SK-N-SH (cell line): ENCODE results near the gene CTAGE8. TPM values are rescaled to one million over a fixed set of nuclear protein-coding genes. Genes with fewer than 3 reads are reported as not detected.
"Not testable (repeated sequence)": the region's sequence is repeated elsewhere in the genome, so short reads cannot be mapped to it uniquely, and the experiment has no call there.

Experiments used
- CTCF ChIA-PET: fragments of 300-600, 350-600 bp; formaldehyde crosslinking; extraction: SDS; loops from one replicate; lab custom pipeline; 2021; lab: Yijun Ruan, JAX
- POLR2A ChIA-PET: fragments of 350-600 bp; sonication (Branson Sonifier 250); formaldehyde crosslinking; extraction: SDS; loops from one replicate; lab custom pipeline; 2020; ENCODE audit warnings: antibody characterized with exemption, inconsistent platforms; lab: Yijun Ruan, JAX
- DNase-seq: peaks from one replicate; pipeline ENCODE4 v3.0.0; 2012
- H2AFZ ChIP-seq: fragments of 200-600 bp; sonication (generic); 2 replicates; pipeline ENCODE4 v1.8.1; 2016; ENCODE audit warnings: antibody characterized with exemption, mild to moderate bottlenecking, low read depth
- H3F3A ChIP-seq: fragments of 200-600 bp; sonication (generic); replicated peaks from 2 replicates; pipeline ENCODE3; 2016; ENCODE audit warnings: antibody characterized with exemption, mild to moderate bottlenecking; ENCODE audit not compliant: insufficient read depth
- H3K27ac ChIP-seq, 2 experiments: fragments of 200-500 bp in 1 of 2; fragments of 200-600 bp in 1 of 2; sonication (Bioruptor generic) in 1 of 2; sonication (generic), shearing (Covaris generic) in 1 of 2; 2 replicates each; pipeline versions ENCODE4 v1.5.1 to v1.6.1; 2014 to 2016; ENCODE audit warnings: low read depth in 2 of 2, inconsistent platforms in 1 of 2, low read length in 1 of 2, mild to moderate bottlenecking in 1 of 2, mixed read lengths in 1 of 2
- H3K27me3 ChIP-seq: fragments of 200-600 bp; sonication (generic), shearing (Covaris generic); 2 replicates; pipeline ENCODE4 v1.6.1; 2016; ENCODE audit warnings: mixed run types; ENCODE audit not compliant: insufficient read depth
- H3K36me3 ChIP-seq, 2 experiments: fragments of 200-500 bp in 1 of 2; fragments of 200-600 bp in 1 of 2; sonication (Bioruptor generic) in 1 of 2; sonication (generic) in 1 of 2; replicated peaks in 1 of 2; 2 replicates each; pipeline versions ENCODE3 to v1.5.1; 2014 to 2016; ENCODE audit warnings: low read length in 1 of 2, mild to moderate bottlenecking in 1 of 2; ENCODE audit not compliant: insufficient read depth in 2 of 2, control insufficient read depth in 1 of 2
- H3K4me1 ChIP-seq, 2 experiments: fragments of 200-500 bp in 1 of 2; fragments of 200-600 bp in 1 of 2; sonication (Bioruptor generic) in 1 of 2; sonication (generic), shearing (Covaris generic) in 1 of 2; 2 replicates each; pipeline versions ENCODE4 v1.5.1 to v1.6.1; 2014 to 2016; ENCODE audit warnings: low read depth in 1 of 2, low read length in 1 of 2, mixed run types in 1 of 2; ENCODE audit not compliant: insufficient read depth in 2 of 2, control insufficient read depth in 1 of 2
- H3K4me2 ChIP-seq: fragments of 200-600 bp; sonication (generic), shearing (Covaris generic); 2 replicates; pipeline ENCODE4 v1.6.1; 2017; ENCODE audit warnings: mixed run types
- H3K4me3 ChIP-seq, 2 experiments: fragments of 200-500 bp in 1 of 2; fragments of 200-600 bp in 1 of 2; sonication (Bioruptor generic) in 1 of 2; sonication (generic), shearing (Covaris generic) in 1 of 2; 2 replicates each; pipeline versions ENCODE4 v1.5.1 to v1.8.1; 2014 to 2016; ENCODE audit warnings: low read depth in 2 of 2, inconsistent platforms in 1 of 2, low read length in 1 of 2, mild to moderate bottlenecking in 1 of 2, mixed read lengths in 1 of 2, moderate library complexity in 1 of 2
- H3K79me2 ChIP-seq: fragments of 200-600 bp; sonication (generic); 2 replicates; pipeline ENCODE4 v1.8.1; 2017; ENCODE audit warnings: mild to moderate bottlenecking; ENCODE audit not compliant: insufficient read depth
- H3K9ac ChIP-seq: fragments of 200-600 bp; sonication (generic); 2 replicates; pipeline ENCODE4 v1.6.1; 2017; ENCODE audit warnings: mixed run types
- H3K9me2 ChIP-seq: fragments of 200-600 bp; sonication (generic); 2 replicates; pipeline ENCODE4 v1.6.1; 2017; ENCODE audit warnings: mixed run types
- H3K9me3 ChIP-seq: fragments of 200-600 bp; sonication (generic); 2 replicates; pipeline ENCODE4 v1.6.1; 2017; ENCODE audit warnings: mixed run types, mild to moderate bottlenecking, moderate library complexity
- H4K20me1 ChIP-seq: fragments of 200-600 bp; sonication (generic); 2 replicates; pipeline ENCODE4 v1.6.1; 2017; ENCODE audit warnings: mild to moderate bottlenecking, mixed run types; ENCODE audit not compliant: insufficient read depth
- WGBS: methylation state at CpG from one replicate; pipeline ENCODE4 v1.1.6; 2017; ENCODE audit warnings: low lambda C conversion rate; 5-methylcytosine and 5-hydroxymethylcytosine counted together
- polyA plus RNA-seq, 3 experiments: library from polyadenylated mRNA; depleted of rRNA; stranded (reverse); fragments of >200 nt; gene quantifications; 2 replicates each; pipeline ENCODE4 v1.2.3, GENCODE V29; 2012

Gene CTAGE8
- polyA plus RNA-seq, 1 of the 3 experiments (the other 2 are of a cell fraction): not detected

GRCh38 chr7:144233039-144233438, 36.0 kb downstream of the CTAGE8 start:
- POLR2A ChIA-PET, H3F3A ChIP-seq, DNase-seq, H3K4me2 ChIP-seq, H3K9ac ChIP-seq, H3K4me1 ChIP-seq, H3K4me3 ChIP-seq, H3K27me3 ChIP-seq, H3K9me2 ChIP-seq, H3K79me2 ChIP-seq, H3K9me3 ChIP-seq, H3K36me3 ChIP-seq, H3K27ac ChIP-seq, CTCF ChIA-PET, H4K20me1 ChIP-seq, H2AFZ ChIP-seq: not testable (repeated sequence)
- 3% methylated on average over 1 of the region's 1 CpG for WGBS

GRCh38 chr7:144231027-144231426, 38.1 kb downstream of the CTAGE8 start:
- H4K20me1 ChIP-seq, POLR2A ChIA-PET, H3K4me3 ChIP-seq, H3K9ac ChIP-seq, H3F3A ChIP-seq, H3K9me3 ChIP-seq, DNase-seq, H3K79me2 ChIP-seq, H3K27me3 ChIP-seq, H3K9me2 ChIP-seq, H3K4me1 ChIP-seq, H3K36me3 ChIP-seq, H2AFZ ChIP-seq, CTCF ChIA-PET, H3K4me2 ChIP-seq, H3K27ac ChIP-seq: not testable (repeated sequence)
- WGBS: no CpG with 5 or more reads among the region's 2 CpGs

GRCh38 chr7:144228810-144229209, 40.3 kb downstream of the CTAGE8 start:
- H3K36me3 ChIP-seq, H3F3A ChIP-seq, H3K4me1 ChIP-seq, H3K79me2 ChIP-seq, H2AFZ ChIP-seq, H3K9me3 ChIP-seq, H4K20me1 ChIP-seq, DNase-seq, H3K4me3 ChIP-seq, H3K27me3 ChIP-seq, CTCF ChIA-PET, POLR2A ChIA-PET, H3K4me2 ChIP-seq, H3K27ac ChIP-seq, H3K9ac ChIP-seq, H3K9me2 ChIP-seq: not testable (repeated sequence)
- 0% methylated on average over 1 of the region's 3 CpGs for WGBS

GRCh38 chr7:144226866-144227265, 42.2 kb downstream of the CTAGE8 start:
- H3K4me3 ChIP-seq, H3K4me2 ChIP-seq, H3F3A ChIP-seq, H3K9ac ChIP-seq, H3K27ac ChIP-seq, H3K79me2 ChIP-seq, H3K4me1 ChIP-seq, CTCF ChIA-PET, POLR2A ChIA-PET, H3K9me3 ChIP-seq, H4K20me1 ChIP-seq, H3K27me3 ChIP-seq, H2AFZ ChIP-seq, H3K36me3 ChIP-seq, H3K9me2 ChIP-seq, DNase-seq: not testable (repeated sequence)
- WGBS: 2% methylated on average over 3 of the region's 4 CpGs

GRCh38 chr7:144223675-144224074, 45.4 kb downstream of the CTAGE8 start:
- H3K9me2 ChIP-seq, H3K27me3 ChIP-seq, H3K36me3 ChIP-seq, H3K27ac ChIP-seq, H3K4me1 ChIP-seq, H3F3A ChIP-seq, H4K20me1 ChIP-seq, POLR2A ChIA-PET, H3K4me3 ChIP-seq, H3K79me2 ChIP-seq, H3K9ac ChIP-seq, DNase-seq, CTCF ChIA-PET, H3K9me3 ChIP-seq, H3K4me2 ChIP-seq, H2AFZ ChIP-seq: not testable (repeated sequence)

- H3K9me3 ChIP-seq, H3K27me3 ChIP-seq, H3K36me3 ChIP-seq, H3K27ac ChIP-seq, H3K9me2 ChIP-seq, H2AFZ ChIP-seq, H3K4me2 ChIP-seq, H3K79me2 ChIP-seq, H3F3A ChIP-seq, H3K4me1 ChIP-seq, H4K20me1 ChIP-seq, H3K9ac ChIP-seq, POLR2A ChIA-PET, DNase-seq, CTCF ChIA-PET, H3K4me3 ChIP-seq: not testable (repeated sequence)
Observed at GRCh38 chr7:144220531-144220930, 48.6 kb downstream of the CTAGE8 start.

GRCh38 chr7:144219149-144219548, 49.9 kb downstream of the CTAGE8 start:
- H3K79me2 ChIP-seq, H3K4me2 ChIP-seq, POLR2A ChIA-PET, DNase-seq, H3K4me1 ChIP-seq, H4K20me1 ChIP-seq, H3K27me3 ChIP-seq, H3K27ac ChIP-seq, CTCF ChIA-PET, H2AFZ ChIP-seq, H3K9me3 ChIP-seq, H3F3A ChIP-seq, H3K4me3 ChIP-seq, H3K36me3 ChIP-seq, H3K9ac ChIP-seq, H3K9me2 ChIP-seq: not testable (repeated sequence)
- 14% methylated on average over 1 of the region's 4 CpGs for WGBS
